ENCODE measurements around the gene ASPG.

Gene ASPG

DNA sequence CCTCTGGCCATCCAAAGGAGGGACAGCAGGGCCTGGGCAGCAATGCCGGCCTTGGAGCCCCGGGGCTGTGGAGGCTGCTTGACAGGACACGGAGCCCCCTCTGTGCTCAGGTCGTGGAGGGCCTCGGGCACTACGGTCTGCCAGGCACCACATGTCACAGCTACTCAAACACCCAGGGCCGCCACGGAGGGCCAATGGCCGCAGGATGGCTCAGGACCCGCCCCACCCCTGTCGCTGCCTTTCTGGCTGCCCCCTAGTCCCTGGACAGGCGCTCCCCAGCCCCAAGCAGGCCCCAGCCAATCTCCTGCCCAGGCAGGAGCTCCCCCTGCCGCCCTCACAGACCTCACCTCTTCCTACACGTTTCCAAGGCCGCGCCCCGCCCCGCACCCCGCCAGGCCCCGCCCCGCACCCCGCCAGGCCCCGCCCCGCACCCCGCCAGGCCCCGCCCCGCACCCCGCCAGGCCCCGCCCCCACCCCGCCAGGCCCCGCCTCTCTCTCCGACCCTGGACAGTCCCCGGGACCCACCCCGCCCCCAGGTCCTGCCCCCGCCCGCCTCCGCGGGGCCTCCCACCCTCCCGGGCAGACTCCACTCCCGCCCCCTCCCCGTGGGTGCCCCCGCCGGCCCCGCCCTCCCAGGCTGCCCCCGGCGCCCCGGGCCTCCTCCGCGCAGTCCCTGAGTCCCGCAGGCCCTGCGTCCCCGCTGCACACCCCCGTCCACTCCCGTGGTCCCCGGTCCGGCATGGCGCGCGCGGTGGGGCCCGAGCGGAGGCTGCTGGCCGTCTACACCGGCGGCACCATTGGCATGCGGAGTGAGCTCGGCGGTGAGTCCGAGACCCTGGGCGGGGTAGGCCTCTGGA is at the start of gene ASPG:
ASPG (plus strand) TSS at position 669 of the 857 bp plus-strand sequence; CDS start at position 740, 71 bp downstream.
- no peak for DNase-seq (ENCODE audit: low read depth in 2 of 2)

DNA sequence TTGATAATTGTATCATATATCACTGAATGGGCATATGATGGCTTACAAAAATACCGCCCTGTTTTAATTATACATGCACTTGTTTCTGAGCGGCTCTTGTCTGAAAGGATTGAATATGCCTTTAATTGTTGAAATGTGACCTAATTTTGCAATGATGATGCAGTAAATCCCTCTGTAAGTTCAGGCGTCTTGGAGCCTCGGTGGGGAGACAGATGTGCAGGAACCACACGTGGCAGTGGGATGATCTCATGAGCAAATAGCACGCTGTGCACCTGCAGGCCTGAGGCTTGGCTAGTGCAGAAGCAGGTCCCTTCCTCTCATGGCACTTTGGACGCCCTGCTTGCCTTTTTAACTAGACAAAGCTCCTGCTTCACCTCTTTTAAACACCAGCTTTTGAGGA is 49.3 kb upstream of the ASPG start:
- DNase-seq (ENCODE audit: low read depth in 2 of 2), result no peak

DNA sequence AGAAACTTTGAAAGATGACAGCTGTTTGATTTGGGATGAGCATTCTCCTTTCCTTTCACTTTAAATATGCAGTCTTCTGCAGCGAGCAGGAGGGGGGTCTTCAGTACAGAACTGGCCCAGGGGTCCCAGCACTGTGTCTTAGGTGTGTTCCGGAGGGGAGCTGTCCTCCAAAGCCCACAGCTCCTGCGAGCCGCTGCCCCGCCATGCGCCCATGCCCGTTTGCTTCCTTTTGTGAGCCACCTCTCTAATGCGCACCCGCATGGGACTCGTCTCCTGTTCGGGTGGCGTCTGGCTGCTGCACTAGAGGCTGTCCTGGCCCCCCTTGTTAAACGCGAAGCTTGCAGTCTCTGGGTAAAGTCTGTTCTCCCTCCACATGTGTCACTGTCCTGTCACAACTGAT is 48.4 kb upstream of the ASPG start:
- DNase-seq (ENCODE audit: low read depth in 2 of 2), result no peak

DNA sequence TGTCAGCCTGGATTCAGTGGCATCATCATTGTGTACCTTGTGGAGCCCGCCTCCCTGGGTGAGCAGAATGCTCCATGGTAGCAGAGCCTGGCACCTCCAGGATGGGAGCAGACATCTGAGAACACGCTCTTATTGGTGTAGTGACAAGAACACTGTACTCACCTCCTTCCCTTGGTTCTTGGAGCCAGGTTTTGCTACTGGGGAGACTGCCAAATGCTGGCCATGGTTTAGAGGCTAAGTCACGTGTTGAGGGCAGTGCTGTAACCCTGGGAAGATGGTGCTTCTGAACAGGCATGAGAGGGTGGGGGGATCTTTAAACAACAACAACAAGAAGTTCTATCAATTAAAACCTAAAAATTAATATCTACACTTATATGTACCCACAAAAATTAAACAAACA is 47.6 kb upstream of the ASPG start:
- no peak for DNase-seq (ENCODE audit: low read depth in 2 of 2)

DNA sequence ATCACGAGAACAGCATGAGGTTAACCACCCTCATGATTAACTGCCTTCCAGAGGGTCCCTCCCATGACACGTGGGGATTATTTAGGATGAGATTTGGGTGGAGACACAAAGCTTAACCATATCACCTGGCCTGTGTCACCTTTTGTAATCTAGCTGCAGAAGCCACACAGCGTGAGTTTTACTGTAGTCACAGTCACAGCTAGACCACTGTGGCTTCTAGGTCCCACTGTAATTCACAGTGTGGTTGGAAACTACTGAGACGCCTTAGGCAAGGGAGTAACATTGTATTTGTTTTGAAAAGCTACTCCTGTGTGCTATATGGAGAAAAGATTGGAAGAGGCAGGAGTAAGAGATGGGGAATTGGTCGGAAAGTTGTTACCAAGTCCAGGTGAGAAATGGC is 46.3 kb upstream of the ASPG start:
- DNase-seq (ENCODE audit: low read depth in 2 of 2), result no peak

DNA sequence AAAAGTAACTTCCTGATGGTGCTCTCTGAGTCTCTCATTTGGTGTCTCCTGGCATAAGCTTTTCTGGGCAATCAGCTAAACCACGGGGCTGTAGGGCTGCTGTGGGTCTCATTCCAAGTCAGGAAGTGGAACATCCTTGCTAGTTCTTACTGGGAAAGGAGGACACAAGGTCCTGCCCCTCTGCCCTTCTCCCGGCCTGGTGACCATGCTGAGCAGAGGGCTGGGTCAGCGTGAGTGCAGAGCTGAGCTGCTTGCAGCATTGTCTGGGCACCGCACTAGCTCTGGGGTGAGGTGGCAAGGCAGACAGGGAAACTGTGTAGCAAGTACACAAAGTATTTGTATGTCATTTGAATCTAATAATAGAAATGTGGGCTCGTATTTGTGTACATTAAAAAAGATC is 45.0 kb upstream of the ASPG start:
- no peak for DNase-seq (ENCODE audit: low read depth in 2 of 2)

DNA sequence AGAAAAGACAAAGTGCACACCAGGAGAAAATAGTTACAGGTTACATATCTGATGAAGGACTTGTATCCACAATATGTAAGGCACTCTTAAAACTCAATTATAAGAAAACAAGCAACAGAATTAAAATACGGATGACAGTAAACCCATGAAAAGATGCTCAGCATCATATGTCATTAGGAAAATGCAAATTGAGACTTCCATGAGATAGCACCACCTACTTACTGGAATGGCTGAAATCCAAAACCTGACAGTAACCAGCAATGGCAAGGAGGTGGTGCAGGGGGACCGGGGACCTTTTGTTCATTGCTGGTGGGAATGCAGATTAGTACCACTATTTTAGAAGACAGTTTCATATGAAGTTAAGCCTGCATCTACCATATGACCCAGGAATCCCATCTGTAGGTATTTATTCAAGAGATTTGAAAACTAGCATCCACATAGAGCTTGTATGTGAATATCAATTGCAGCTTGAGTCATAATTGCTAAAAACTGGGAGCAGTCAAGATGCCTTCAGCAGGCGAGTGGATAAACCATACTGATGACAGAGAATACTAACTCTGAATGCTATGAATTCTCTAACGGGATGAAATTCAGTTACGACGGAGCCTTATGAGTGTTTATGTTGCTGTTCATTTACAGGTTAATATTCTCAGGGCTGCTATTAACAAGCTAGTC is 43.9 kb upstream of the ASPG start:
- no peak for DNase-seq (ENCODE audit: low read depth in 2 of 2)

DNA sequence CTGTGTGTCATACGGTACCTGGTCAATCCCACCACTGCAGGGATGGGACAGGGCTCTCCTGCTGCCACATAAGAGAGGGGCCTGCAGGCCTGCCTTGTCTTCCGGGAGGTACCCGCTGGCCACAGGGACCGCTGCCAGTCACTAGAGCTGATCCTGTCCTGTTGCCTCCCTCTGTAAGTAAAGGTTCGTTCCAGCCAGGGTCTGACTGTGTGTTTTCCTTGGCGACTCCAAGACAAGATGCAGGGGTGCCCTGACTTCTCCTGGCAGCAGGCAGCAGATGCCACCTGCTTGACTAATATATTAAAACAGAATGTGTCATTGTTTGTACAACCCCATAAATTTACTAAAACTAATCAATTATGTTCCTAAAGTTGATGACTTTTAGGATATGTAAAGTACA is 41.5 kb upstream of the ASPG start:
- no peak for DNase-seq (ENCODE audit: low read depth in 2 of 2)

DNA sequence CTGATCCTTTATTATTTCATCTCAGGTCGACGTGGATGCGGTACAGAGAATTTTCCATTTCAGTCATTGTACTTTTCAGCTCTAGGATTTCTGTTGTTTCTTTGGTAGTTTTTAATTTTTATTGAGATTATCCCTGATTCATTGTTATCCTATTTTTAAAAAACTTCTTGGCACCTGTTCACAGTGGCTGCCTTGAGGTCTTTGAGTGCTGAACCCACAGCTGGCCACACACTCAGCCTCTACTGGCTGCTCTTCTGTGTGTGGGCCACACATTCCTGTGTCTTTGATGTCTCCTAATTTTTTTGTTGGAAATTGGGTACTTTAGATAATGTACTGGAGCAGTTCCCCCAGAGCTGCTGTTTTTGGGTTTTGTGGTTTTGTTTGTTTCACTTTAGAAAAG is 37.7 kb upstream of the ASPG start:
- no peak for DNase-seq (ENCODE audit: low read depth in 2 of 2)

DNA sequence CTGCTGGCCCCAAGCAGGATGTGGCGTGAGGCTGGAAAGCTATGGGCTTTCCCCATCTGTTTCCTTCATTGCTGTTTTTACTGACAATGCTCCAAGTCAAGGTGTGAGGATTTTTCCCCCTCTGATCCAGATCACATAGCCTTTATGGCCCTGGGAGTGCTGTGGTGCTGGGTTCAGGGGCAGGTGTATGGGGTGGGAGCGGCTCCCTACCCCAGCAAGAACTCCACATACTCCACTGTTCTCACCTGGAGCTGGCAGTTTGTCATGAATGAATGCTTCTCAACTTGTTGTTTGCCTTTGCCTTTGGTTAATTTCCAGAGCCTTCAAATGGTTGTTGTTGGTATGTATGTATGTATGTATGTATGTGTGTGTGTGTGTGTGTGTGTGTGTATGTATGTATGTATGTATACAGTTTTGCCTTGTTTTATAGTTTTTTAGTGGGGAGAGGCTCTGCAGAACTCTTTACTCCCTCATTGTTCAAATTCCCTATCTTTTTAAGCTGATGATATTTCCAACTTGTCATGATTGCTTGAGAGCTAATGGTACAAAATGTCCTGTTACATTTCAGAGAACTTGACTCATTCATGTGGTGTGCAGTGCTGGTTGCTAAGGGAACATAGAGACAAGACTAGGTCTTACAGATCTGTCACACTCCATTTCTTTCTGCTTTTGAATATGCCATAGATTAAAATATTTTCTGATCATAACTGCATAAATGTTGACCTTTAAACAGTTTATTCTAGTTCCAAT is 36.6 kb upstream of the ASPG start:
- no peak for DNase-seq (ENCODE audit: low read depth in 2 of 2)

DNA sequence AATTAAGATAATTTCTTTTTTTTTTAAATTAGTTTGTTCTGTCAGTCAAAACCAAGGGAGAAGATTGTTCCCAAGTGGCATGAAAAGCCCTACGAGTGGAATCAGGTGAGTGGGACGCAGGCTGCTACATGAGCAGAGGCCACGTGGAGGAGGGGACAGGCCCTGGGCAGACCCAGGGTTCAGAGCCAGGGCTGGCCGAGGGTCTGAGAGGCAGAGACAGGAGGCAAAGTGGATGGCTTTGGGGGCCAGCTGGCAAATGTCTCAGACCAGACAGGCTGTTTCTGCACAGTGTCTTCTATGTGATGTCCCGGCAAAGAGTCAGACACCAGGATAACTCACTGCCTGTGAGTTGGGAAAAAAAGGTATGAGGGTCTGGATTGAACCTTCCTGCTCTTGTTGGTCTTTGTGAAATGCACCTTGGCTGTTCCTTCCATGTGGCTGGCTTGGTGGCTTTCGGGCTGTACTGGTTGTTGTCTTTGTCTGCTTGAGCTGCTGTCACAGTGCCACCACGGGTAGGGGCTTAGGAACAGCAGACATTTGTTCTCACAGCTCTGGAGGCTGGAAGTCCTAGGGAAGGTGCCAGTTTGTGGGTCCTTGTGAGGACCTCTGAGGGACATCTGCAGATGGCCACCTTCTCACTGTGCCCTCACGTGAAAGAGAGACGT is 35.8 kb upstream of the ASPG start:
- DNase-seq (ENCODE audit: low read depth in 2 of 2), result no peak

DNA sequence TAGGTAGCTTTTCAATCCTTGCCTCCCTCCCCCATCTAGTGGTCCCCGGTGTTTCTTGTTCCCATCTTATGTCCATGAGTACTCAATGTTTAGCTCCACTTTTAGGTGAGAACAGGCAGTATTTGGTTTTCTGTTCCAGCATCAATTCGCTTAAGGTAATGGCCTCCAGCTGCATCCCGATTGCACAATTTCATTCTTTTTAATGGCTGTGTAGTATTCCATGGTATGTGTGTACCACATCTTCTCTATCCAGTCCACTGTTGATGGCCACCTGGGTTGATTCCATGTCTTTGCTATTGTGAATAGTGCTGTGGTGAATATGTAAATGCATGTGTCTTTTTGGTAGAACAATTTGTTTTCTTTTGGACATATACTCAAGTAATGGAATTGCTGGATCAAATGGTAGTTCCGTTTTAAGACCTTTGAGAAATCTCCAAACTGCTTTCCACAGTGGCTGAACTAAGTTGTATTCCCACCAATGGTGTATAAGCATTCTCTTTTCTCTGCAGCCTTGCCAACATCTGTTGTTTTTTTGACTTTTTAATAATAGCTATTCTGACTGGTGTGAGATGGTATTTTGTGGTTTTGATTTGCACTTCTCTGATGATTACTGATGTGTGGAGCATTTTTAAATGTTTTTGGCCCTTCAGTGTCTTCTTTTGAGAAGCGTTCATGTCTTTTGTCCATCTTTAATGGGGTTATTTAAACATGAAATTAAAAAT is 34.2 kb upstream of the ASPG start:
- DNase-seq (ENCODE audit: low read depth in 2 of 2), result no peak

DNA sequence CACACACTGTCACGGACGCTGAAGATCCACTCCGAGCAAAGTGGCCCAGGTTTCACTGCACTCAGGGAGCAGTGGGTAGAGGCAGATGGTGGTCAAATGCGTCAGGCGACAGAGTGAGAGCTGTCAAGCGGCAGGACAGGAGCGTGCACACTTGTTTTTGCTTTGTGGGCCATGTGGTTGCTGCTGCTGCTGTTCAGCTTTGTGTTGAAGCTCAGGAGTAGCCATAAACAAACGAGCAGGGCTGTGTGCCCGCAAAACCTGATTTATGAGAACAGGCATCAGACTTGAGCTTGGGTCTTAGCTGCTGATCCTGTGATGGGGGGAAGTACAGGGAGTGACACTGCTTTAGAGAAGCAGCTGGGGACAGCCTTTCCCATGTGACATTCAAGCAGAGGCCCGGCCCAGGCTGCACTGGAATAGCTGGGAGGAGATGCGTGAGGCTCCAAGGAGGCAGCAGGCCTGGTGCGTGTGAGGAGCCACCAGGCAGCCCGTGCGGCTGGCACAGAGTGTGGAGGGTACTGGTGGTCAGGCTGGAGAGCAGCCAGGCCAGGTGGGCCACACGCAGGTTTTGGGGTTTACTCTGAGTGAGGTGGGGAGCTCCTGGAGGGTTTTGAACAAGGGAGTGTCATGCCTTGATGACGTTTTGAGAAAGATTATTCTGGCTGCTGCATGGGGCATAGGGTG is 31.1 kb upstream of the ASPG start:
- DNase-seq (ENCODE audit: low read depth in 2 of 2), result no peak

DNA sequence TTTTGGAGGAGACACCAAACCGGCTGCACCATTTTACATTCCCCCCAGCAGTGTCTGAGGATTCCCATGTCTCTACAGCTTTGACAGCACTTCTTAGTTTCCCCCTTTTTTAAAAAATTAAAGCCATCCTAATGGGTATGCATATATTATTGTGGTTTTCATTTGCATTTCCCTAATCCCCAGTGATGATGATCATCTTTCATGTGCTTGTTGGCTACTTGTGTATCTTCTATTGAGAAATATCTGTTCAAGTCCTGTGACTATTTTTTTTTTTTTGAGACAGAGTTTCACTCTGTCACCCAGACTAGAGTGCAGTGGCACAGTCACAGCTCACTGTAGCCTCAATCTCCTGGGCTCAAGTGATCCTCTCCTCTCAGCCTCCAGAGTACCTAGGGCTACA is 23.2 kb upstream of the ASPG start:
- DNase-seq (ENCODE audit: low read depth in 2 of 2), result no peak

DNA sequence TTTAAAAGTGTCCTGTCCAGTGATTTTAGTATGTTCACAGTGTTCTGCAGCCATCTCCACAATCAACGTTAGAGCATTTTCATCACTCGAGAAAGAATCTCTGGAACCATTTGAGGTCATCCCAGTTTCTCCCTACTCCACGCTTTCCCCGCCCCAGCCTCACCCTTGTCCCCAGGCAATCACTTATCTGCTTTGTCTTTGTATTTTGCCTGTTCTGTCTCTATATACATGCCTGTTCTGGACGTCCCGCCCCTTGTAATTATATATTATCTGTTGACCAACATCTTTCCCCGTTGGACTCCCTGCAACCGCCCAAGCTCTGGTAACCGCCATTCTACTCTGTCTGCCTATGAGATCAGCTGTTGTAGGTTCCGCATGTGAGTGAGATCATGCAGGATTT is 21.5 kb upstream of the ASPG start:
- DNase-seq (ENCODE audit: low read depth in 2 of 2), result no peak

DNA sequence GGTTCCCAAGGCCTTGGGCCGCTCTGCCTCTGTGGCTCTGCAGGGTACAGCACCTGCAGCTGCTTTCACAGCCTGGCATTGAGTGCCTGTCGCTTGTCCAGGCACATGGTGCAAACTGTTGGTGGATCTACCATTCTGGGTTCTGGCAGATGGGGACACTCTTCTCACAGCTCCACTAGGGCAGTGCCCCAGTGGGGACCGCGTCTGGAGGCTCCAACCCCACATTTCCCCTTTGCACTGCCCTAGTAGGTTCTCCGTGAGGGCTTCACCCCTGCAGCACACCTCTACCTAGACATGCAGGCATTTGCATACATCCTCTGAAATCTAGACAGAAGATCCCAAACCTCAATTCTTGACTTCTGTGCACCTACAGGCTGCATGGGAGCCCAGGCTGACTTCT is 19.2 kb upstream of the ASPG start:
- DNase-seq (ENCODE audit: low read depth in 2 of 2), result no peak

DNA sequence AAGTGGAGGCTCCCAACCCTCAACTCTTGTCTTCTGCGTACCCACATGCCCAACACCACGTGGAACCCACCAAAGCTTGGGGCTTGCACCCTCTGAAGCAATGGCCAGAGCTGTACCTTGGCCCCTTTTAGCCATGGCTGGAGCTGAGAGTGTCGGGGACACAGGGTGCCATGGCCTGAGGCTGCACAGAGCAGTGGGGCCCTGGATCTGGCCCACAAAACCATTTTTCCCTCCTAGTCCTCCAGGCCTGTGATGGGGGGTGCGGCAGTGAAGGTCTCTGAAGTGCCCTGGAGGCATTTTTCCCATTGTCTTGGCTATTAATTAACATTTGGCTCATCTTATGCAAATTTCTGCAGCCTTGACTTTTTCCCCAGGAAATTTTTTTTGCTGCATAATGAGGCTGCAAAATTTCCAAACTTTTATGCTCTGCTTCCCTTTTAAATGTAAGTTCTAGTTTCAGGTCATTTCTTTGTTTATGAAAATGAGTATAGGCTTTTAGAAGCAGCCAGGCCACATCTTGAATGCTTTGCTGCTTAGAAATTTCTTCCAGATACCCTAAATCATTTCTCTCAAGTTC is 18.7 kb upstream of the ASPG start:
- no peak for DNase-seq (ENCODE audit: low read depth in 2 of 2)

DNA sequence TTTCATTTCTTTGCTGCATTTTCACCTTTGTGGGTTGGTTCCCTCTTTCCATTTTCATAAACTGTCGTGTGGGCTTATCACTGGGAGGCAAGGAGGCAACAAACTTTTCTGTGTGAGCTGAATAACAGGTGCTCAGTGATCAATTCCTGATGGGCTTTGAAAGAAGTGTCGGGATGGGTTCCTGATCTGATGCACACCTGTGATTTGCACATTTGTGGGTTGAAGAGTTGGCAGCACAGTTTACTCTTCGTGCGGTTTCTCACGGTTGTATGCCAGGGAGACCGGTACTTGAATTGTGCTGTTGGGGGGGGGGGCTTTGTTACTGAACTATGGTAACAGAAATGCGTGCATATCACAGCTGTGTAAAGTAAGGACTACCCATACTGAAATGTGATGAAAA is 16.0 kb upstream of the ASPG start:
- DNase-seq (ENCODE audit: low read depth in 2 of 2), result no peak

DNA sequence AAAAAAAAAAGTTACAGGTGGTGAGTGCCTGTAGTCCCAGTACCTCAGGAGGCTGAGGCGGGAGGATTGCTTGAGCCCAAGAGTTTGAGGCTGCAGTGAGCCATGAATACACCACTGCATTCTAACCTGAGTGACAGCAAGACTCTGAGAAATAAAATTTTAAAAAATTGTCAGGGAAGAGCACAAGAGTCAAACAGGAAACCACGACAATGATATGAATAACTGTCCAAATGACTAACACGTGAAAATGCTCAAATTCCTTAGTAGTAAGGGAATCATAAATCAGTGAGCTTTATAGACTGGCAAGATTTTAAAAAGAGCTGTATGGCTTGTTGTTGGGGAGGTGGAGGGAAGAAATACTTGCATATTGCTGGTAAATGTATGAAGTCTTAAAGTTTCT is 12.9 kb upstream of the ASPG start:
- no peak for DNase-seq (ENCODE audit: low read depth in 2 of 2)

DNA sequence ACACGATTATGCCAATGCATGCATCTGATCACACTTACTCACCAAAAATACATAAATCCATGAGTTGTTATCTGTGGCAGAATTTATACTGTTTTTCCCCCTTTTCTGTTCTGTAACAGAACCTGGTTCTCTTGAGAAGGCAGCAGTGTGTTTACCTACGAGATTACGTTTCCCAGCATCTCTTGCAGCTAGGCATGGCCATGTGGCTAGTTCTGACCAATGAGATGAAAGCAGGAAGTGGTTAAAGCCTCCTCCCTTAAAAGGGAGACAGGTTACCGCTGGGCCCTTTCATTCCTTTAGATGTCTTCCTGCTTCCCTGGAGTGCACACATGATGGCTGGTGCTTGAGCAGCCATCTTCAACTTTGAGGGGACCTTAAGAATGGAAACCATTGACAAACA is 11.7 kb upstream of the ASPG start:
- no peak for DNase-seq (ENCODE audit: low read depth in 2 of 2)

All from stimulated activated CD8-positive, alpha-beta memory T cell treated with anti-CD3 and anti-CD28 coated beads, Interleukin-2, amount 100 ng/mL, for 48 hours (primary cell).